HFFc6 (cell line): ENCODE results near the gene AOPEP. TPM values are rescaled to one million over a fixed set of nuclear protein-coding genes. Genes with fewer than 3 reads are reported as not detected.
A peak's percentile ranks its signal among the peaks of the same experiment; 100 is the strongest.

Experiments used
- DNase-seq: peaks from one replicate; pipeline ENCODE4 v3.0.0-alpha.2; 2018
- H3K27ac Mint-ChIP-seq: 2 replicates; pipeline ENCODE4 v1.8.0; 2020; ENCODE audit warnings: mild to moderate bottlenecking, mixed read lengths
- H3K27me3 Mint-ChIP-seq: 2 replicates; pipeline ENCODE4 v1.8.0; 2021; ENCODE audit warnings: mild to moderate bottlenecking, moderate library complexity, mixed read lengths; ENCODE audit not compliant: insufficient read depth
- H3K36me3 Mint-ChIP-seq: 2 replicates; pipeline ENCODE4 v1.8.0; 2021; ENCODE audit warnings: low read depth, mixed read lengths
- H3K4me1 Mint-ChIP-seq: 2 replicates; pipeline ENCODE4 v1.8.0; 2020; ENCODE audit warnings: low read depth, mixed read lengths
- H3K4me3 Mint-ChIP-seq: 2 replicates; pipeline ENCODE4 v1.8.0; 2020; ENCODE audit warnings: mild to moderate bottlenecking, moderate library complexity, mixed read lengths
- H3K9me3 Mint-ChIP-seq: 2 replicates; pipeline ENCODE4 v1.8.0; 2020; ENCODE audit warnings: mild to moderate bottlenecking, mixed read lengths
- total RNA-seq, 6 experiments: library from RNA; stranded (reverse); fragmentation: NEBNext Ultra II Directional; extraction: Animal tissue kit (Norgen Biotek cat#: 25700); gene quantifications; 2 replicates in 1 of 6; 3 replicates in 5 of 6; pipeline ENCODE4 v1.2.3, GENCODE V29; 2021
- TF ChIP-seq, protein P1 (sequence below): fragments of 200-600 bp; sonication (generic); IDR thresholded peaks from 2 replicates; pipeline ENCODE4 v1.5.0; 2021; ENCODE audit warnings: antibody characterized with exemption, mild to moderate bottlenecking

AOPEP gene
- total RNA-seq, 6 experiments from 2014 or later, result 32.2 to 46.6 (median 36.3) TPM

DNA sequence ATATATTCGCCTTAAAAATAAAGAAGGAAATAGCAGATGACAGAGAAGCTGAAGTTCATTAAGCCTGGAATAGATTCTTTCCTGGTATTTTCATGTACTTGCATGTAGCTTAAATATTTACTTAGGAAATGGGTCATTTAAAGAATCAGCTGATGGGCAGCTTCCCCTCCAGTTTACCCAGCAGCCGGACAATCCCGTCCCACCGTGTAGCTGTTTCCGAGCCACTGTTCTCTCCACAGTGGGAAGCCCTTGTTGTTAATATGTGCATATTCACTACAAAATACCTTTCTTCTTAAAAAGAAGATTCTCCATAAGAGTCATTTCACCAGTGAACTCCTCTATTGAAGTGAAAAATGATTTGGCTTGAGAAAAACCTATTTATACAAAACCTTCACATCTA lies 404.0 kb downstream of the AOPEP start:
- Mint-ChIP-seq H3K36me3 (no peaks in the 10 kb centered on the region), H3K9me3 (no peaks in the 10 kb centered on the region), H3K27me3 (no peaks in the 10 kb centered on the region; the same call in 1 of the 2 replicates), H3K27ac (no peak overlapping the region), H3K4me3 (no peak overlapping the region), H3K4me1 (peaks cover 31% of the 10 kb centered on the region)
- DNase-seq, result no peak
- TF ChIP-seq, protein P1, sequence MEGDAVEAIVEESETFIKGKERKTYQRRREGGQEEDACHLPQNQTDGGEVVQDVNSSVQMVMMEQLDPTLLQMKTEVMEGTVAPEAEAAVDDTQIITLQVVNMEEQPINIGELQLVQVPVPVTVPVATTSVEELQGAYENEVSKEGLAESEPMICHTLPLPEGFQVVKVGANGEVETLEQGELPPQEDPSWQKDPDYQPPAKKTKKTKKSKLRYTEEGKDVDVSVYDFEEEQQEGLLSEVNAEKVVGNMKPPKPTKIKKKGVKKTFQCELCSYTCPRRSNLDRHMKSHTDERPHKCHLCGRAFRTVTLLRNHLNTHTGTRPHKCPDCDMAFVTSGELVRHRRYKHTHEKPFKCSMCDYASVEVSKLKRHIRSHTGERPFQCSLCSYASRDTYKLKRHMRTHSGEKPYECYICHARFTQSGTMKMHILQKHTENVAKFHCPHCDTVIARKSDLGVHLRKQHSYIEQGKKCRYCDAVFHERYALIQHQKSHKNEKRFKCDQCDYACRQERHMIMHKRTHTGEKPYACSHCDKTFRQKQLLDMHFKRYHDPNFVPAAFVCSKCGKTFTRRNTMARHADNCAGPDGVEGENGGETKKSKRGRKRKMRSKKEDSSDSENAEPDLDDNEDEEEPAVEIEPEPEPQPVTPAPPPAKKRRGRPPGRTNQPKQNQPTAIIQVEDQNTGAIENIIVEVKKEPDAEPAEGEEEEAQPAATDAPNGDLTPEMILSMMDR, result no peak

DNA sequence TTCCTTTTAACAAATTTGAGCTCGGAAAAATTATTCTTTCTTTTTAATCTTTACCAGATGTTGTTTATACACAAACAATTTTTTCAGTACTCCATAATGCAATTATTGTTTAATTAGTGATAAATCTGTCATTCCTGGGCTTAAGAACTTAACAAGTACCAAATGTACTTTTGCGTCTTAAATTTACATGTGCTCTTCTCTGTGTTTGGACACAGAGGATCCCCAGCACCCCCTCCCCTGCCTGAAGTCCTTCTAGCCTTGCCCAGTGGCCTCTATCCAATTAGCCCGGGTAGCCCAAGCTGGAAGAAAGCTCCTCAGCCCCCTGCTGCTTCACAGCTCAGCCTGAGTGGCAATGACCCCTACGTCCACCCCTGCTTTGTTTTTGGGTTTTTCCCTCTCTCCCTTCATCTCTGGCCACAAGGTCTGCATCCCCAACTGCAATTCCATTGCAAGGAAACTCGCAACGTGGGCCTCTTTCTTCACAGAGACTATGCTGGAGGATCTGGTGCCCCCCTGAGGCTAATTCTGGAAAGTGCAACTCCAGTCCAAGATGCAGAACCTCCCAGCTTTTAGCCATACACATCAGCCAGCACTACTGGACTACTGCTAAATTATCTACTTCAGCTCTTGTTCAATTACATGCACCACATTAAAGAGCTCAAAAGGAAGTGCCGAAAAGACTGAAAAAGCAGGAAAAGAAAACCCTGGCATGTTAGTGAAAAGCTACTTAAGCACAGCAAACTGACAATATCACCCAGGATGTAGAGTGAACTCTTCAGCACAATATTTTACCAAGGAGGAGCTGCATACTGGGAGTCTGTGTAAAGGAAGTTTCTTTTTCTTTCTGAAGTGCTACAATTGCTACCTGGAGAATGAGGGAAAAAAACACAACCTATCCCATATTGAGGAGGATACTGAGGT lies 404.8 kb downstream of the AOPEP start:
- Mint-ChIP-seq H3K4me3 (no peak overlapping the region), H3K4me1 (peaks cover 31% of the 10 kb centered on the region), H3K27me3 (no peaks in the 10 kb centered on the region; the same call in 1 of the 2 replicates), H3K27ac (peak overlapping the region; percentile 54; the same call in 1 of the 2 replicates), H3K36me3 (no peaks in the 10 kb centered on the region), H3K9me3 (no peaks in the 10 kb centered on the region)
- TF ChIP-seq, protein P1, result peak; percentile 90
- DNase-seq, result peak; percentile 50

DNA sequence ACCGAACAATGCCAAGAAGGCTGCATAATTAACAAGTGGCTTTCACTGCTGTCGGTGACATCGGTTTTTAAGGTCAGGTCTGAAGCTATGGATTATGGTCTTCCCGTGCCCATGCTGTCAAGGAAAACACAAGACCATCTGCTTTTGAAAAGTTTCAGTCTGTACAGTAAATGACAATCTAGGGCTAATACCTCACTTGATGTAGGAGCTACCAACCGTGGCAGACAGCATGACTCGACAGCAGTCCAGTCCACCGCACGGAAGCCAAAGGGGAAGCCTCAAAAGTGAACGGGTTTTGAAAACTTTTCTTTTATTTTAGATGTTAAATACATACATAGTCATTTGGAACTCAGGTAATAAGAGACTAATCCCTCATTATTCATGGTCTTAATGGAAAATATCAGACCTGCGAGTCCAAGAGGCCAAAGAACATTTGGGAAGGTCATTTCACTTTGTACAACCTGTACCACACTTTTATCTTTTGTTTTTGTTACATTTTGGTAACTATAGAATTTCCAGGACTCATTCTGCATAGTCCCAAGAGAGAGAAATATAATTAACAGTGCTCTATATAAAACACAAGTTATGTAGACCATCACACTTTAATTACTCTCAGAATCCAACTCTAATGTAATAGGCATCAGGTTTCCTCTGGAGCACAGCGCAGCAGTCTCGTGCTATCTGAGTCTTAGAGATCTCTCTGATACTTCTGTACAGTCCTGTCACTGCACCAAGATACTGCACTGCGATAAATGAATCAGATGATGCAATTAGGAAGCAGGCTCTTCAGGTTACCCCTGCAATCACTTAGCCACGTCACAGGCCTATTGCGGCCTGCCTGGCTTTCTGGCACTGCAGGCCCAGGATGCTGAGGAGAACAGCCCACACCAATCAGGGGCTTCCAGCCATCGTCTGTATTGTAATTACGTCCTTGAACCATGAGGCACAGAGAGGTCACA lies 406.1 kb downstream of the AOPEP start:
- Mint-ChIP-seq H3K9me3 (no peaks in the 10 kb centered on the region), H3K4me3 (no peak overlapping the region), H3K4me1 (peaks cover 26% of the 10 kb centered on the region), H3K27ac (no peak overlapping the region), H3K36me3 (peaks cover 3% of the 10 kb centered on the region; the same call in 1 of the 2 replicates), H3K27me3 (no peaks in the 10 kb centered on the region; the same call in 1 of the 2 replicates)
- TF ChIP-seq, protein P1, result no peak
- DNase-seq, result no peak

DNA sequence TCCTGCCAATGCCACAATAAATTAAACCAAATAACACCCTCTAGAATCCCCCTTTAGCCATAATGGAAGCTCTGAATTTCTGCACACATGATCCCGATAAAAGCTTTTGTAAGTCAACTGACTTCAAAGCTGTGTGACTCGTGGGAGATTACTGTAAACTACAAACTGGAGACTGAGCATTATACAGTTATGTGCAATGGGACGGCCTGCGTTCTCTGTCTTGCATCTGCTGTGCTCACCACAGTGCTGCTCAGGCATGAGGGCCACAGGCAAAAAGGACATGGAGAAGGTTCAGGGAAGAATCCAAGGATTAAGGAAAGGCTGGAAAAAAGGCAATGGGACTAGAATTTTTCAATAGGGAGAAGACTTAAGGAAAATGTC lies 406.8 kb downstream of the AOPEP start:
- H3K4me3 Mint-ChIP-seq, result no peak overlapping the region

DNA sequence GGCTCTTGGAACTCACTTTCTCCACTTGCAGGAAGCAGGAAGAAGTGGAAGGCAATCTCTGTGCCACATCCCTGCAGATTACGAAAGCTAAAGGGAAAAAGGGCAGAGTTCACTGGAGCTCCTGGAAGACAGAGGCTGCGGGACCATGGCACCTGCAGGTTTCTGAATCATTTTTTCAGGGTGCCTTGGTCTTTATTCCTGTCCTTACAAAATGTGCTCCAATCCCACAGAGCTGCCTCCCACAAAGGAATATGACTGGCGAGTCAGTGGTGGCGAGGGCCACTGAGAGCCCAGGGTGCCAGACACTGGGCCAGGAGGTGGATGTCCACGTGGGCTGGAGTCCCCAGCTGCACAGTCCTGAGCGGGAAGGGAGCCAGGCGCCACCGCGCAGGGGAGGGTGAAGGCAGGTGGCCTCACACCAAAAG lies 408.0 kb downstream of the AOPEP start:
- peaks cover 13% of the 10 kb centered on the region for H3K4me1 Mint-ChIP-seq
- TF ChIP-seq, protein P1, result no peak
- H3K27me3 Mint-ChIP-seq, result no peaks in the 10 kb centered on the region; the same call in 1 of the 2 replicates
- H3K9me3 Mint-ChIP-seq, result no peaks in the 10 kb centered on the region
- H3K27ac Mint-ChIP-seq, result no peak overlapping the region
- no peak overlapping the region for H3K4me3 Mint-ChIP-seq
- DNase-seq, result no peak
- H3K36me3 Mint-ChIP-seq, result peaks cover 3% of the 10 kb centered on the region; the same call in 1 of the 2 replicates

More for the DNA sequence above, 406.8 kb downstream of the AOPEP start:
- Mint-ChIP-seq H3K27me3 (no peaks in the 10 kb centered on the region; the same call in 1 of the 2 replicates), H3K9me3 (no peaks in the 10 kb centered on the region), H3K4me1 (peaks cover 19% of the 10 kb centered on the region), H3K36me3 (peaks cover 3% of the 10 kb centered on the region; the same call in 1 of the 2 replicates), H3K27ac (no peak overlapping the region)
- DNase-seq, result no peak
- TF ChIP-seq, protein P1, result no peak
